ENCODE measurements around the gene CFAP119.

The CFAP119 gene

DNA sequence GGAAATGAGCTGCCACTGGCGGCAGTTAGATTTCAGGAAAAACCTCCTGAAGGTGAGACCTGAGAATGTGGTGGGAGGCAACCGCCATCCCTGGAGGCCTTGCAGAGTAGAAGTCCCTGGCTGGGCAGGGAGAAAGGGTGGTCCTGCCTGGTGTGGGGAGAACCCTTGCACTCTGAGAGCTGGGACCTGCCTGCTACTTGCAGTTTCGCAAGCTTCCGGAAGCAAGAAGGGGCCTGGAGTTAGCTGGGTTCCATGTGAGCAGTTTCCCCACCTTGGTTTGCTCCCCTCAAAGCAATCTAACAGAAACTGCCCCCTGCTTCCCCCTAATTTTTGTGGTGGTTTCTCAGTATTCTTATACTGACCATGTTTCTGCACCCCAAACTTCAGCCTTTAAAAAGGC, 18.7 kb upstream of the CFAP119 start:
- DNase-seq, result no peak

DNA sequence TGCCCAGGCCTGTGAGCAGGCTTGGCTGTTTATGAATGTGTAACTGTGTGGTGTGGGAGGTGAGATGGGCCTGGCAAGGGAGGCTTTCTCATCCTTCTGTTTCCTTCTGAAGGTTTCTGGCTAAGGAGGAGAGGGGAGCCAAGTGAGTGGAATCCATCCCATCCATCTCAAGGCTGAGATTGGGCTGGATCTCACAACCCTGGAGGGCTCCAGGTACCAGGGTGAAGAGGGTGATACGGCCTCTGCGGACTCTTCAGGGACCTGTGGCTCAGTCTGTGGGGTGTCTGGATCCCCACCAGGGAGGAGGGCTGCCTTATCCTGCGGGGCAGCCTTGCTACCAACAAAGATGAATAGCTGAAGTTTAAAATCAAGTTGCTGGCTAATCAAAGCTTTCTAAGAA, 18.2 kb upstream of the CFAP119 start:
- DNase-seq, result no peak

DNA sequence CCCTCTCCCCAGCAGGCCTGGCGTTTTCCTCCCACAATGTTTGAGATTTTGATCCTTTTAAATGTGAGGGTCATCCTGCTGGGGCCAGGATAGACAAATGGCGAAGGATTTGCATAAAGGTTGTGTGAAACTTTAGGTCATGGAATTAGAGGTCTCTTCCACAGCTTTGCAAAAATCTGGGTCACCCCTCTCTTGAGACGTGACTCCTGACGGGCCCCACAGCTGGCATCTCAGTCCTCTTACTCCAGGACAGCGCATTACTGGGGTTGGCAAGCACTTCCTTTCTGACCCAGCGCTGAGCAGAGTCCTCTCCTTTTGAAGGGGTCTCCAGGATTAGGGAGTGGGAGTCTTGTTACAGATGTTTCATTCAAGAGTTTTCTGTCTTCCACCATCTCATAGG, 17.7 kb upstream of the CFAP119 start:
- no peak for DNase-seq

DNA sequence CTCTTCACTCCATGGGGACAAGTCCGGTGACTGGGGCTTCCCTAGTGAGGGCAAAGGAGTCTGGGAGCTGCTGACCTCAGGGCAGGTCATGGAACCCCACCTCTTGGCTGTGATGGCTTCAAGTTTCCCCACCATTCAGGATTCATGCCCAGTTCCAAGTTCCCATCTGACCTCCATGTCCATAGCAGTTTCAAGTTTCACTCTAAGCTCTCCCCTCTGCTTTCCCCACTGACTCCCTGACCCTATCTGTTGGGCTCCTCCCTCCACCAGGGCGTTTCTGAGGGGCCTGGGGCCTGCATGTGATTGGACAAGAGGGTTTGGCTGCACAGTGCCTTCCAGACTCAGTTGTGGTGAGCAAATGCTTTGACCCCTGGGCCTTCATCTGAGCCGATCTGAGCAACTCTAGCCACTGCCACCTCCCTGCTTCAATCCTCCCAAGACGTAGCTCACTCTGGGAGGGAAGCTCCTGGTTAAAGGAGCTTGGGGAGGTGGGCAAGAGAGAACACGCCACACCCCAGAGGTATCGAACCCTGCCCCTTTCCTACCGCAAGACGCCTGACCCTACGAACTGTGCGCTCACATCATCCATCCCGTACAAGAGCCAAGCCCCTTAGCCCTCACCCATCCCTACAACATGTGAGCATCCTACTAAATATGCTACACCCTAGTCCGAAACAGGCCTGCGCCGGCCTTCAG, 16.8 kb upstream of the CFAP119 start:
- no peak for DNase-seq

DNA sequence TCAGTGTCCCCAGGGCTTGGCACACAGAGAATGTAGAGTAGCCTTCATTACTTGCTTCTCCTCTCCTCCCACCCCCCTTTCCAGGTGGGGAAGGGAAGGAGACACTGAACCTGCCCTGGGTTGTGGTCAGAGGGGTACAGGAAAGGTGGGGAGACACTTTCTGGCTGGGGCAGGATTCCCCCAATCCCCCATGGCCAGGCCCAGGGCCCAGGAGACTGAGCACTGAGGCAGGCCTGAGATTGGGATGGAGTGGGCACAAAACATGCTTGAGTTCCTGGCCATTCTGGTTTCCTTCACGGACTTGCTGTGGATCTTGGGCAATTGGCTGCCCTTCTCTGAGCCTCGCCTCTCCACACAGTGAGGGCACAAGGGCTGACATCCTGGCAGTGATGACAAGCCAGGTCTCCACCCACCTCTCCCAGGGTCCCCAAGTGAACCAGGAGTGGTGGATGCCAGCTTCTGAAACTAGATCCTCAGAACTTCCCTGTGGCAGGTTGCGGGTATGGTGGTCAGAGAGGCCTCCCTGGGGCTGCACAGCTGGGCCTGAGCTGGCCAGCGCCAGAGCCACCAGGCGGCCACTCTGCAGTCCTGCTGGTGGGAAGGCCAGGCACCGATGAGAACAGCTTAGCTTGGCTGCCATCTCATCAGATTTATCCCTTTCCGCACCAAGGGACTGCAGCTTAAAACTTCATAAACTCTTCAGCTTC, 15.9 kb upstream of the CFAP119 start:
- no peak for DNase-seq

DNA sequence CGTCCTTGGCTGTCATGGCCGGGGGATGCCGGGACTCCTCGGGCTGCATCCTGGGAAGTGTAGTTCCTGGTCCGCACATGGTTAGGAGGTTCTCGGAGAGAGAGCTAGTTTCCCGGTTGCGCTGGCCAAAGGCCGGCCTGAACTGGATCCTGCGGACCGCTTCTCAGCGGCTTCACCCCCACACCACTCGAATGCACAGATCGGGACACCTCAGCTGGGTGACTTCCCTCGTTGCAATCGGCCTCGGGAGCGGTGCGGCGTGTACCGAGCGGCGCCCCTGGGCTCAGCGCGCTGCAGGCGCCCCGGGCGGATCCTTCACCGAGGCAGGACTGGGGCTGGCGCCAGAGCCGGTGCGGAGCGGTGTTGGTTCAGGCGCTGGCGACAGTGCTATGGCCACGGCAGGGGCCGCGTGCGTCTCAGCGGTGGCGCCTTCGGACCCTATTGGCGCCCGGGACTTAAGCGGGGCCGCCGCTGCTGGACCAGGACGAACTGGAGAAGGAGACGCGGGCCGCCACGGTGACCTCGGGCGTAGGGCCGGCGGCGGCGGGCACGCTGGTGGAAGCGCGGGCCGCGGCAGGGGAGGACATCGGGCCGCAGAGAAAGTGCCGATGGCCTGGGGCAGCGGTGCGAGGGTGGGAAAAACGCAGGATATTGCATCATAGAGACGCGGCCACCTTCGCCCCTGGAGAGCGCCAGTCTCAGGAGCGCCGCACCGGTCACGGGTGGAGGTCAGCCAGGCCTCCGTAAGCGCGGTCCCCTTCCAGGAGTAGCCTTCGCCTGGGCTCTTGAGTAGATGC, 13.7 kb upstream of the CFAP119 start:
- peak; percentile 52 for DNase-seq

DNA sequence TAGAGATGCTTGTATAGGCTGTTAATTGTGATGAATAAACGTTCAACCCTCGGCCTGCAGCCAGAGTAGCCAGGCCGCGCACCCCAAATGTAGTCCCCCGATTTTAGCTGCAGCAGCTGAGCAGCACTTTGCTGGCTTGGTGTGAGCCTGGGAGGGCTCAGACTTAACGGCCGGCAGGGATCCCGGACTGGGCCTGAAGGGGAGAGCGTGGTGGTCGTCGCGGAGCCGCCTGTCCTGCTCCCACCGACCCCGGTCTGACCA, 13.2 kb upstream of the CFAP119 start:
- DNase-seq, result no peak

DNA sequence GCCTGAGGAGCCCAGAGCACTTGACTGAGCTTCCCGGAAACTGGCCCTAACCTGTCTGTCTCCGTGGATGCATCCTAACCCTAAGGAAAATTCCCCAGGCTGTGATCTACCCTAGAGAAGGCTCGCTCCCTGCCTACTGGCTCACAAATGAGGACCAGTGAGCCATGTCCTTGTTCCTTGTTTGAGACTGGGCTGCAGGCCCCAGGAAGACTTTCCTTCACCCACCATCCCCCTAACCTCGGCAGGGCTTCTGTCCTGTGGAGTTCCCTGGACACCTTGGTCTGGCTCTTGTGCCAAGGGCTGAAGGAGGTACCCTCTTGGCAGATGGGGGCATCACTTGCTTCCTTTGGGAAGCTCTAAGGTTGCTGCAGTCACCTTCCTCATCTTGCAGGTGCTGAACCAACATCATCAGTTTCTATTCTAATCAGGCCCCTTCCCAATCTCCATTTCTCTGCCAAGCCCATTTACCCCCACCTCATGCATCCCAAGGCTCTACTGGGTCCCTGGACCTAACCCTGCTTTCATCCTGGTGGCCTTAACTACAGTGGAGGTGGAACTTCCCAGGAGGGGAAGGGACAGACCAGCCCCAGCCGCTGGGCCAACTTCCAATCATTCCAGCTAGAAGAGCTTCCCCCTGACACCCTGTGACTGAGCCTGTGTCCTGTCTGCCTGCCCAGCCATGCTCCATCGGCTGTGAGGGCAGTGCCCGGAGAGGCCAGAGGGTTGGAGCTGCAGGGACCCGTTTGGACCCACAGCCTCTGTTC, 12.7 kb upstream of the CFAP119 start:
- DNase-seq, result no peak

DNA sequence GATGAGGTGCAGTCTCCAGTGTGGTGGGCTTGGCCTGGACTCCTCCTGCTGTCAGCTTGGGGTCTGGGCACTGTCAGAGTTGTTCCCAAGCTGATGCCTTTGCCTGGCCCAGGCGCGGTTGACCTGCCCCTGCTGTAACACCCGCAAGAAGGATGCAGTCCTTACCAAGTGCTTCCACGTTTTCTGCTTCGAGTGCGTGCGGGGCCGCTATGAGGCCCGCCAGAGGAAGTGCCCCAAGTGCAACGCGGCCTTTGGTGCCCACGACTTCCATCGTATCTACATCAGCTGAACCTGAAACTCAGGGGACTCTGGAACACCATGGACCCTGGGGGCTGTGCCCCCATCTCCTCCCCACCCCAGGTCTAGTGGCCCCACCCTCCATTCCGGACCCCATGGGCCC, 12.0 kb upstream of the CFAP119 start:
- no peak for DNase-seq

DNA sequence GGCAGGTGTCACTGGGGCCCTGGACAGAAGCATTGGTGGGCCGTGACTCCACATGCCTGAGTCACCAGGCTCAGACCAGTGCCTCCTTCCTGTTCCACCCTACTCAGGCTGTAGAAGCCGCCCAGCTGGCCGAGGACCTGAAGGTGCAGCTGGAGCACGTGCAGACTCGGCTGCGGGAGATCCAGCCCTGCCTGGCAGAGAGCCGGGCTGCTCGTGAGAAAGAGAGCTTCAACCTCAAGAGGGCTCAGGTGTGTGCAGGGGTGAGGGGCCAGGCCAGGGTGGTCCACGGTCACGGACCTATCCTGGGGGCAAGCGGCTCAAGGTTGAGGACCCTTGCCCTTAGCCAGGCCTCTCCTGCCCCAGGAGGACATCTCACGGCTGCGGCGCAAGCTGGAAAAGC, 9.9 kb upstream of the CFAP119 start:
- DNase-seq, result no peak

DNA sequence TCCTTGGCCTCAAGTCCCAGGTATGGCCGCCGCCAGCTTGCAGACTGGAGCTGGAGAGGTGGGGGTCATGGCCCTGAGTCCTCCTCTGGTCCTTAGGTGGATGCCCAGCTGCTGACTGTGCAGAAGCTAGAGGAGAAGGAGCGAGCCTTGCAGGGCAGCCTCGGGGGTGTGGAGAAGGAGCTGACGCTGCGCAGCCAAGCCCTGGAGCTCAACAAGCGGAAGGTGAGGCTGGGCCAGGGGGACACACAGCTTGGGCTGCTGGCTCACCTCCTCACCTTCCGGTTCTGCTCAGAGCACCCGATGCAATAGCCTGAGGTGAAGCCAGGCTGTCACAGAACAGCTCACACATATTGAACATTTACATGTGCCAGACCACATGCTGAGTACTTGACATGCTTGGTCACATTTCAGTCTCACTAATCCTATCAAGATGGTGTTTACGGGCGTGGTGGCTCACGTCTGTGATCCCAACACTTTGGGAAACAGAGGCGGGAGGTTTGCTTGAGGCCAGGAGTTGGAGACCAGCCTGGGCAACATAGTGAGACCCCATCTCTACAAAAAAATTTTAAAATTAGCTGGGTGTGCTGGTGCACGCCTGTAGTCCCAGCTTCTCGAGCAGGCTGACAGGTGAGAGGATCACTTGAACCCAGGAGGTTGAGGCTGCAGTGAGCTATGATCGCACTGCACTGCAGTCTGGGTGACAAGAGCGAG, 7.7 kb upstream of the CFAP119 start:
- no peak for DNase-seq

DNA sequence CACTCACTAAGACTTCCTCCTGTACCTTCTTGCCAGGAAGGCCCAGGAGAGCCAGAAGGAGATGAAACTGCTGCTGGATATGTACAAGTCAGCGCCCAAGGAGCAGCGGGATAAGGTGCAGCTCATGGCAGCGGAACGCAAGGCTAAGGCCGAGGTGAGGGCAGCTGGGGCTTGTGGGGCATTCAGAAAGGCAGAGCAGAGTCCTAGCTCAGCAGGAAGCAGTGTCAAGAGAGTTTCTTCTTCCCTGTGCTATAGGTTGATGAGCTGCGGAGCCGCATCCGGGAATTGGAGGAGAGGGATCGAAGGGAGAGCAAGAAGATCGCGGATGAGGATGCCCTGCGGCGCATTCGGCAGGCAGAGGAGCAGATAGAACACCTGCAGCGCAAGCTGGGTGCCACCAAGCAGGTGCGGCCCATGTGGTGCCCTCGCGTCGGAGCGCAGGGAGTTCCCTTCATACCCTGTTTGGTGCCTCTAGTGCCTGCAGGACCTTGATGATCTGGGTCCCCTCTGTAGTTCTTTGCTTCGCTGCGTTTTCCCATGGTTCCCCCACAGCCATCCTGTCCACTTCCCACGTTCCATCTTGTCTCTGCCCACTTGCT, 6.8 kb upstream of the CFAP119 start:
- DNase-seq, result no peak

DNA sequence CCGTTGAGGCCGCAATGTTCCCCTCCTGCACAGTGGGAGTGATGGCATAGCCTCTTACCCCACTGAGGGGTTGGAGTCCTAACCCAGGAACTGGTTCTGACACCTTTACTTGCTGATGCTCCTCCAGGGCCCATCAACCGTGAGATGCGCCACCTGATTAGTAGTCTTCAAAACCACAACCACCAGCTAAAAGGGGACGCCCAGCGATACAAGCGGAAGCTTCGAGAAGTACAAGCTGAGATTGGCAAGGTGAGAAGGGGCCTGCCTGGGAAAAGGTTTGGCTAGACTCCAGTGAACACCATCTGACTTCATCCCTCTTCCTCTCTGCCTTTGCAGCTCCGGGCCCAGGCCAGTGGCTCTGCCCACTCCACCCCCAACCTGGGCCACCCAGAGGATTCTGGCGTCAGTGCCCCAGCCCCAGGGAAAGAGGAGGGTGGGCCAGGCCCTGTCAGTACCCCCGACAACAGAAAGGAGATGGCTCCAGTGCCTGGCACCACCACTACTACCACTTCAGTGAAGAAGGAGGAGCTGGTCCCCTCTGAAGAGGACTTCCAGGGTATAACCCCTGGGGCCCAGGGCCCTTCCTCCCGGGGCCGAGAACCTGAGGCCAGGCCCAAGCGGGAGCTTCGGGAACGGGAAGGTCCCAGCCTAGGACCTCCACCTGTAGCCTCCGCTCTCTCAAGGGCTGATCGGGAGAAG, 6.1 kb upstream of the CFAP119 start:
- DNase-seq, result no peak

DNA sequence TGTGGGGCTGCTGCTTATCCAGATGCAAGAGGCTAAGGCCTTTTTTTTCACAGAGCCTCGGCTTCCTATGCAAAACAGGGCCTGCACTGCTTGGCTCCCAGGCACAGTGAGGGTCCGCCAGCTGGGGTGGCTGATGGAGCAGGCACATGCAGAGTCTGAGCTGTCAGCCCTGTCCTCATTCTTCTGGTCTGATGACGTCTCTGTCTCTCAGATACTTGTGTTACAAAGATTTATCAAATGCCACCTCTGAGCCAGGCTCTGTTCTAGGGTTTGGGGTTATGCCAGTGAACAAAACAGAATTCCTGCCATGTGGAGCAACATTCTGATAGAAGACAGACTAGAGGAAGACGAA, 5.0 kb upstream of the CFAP119 start:
- DNase-seq, result no peak

DNA sequence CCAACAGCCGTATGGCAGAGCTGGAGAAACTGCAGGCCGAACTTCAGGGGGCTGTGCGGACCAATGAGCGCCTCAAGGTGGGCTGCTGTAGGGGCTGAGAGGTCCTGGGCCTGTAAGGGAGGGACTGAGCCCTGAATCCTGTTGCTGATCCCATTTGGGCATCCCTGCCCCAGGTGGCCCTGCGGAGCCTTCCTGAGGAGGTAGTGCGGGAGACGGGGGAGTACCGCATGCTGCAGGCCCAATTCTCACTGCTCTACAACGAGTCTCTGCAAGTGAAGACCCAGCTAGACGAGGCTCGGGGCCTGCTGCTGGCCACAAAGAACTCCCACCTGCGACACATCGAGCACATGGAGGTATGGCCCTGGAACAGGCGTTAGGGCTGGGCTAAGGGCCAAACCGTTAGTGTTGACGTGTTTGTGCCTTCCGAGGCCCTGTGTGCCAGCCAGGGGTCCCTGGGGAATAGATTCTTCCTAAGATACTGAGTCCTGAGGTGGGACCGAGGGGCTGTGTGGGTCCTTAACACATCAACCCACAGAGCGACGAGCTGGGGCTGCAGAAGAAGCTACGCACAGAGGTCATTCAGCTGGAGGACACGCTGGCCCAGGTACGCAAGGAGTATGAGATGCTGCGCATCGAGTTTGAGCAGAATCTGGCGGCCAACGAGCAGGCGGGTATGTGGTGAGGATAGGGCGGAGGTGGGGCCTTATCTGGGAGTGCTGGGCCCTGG, 4.5 kb upstream of the CFAP119 start:
- no peak for DNase-seq

DNA sequence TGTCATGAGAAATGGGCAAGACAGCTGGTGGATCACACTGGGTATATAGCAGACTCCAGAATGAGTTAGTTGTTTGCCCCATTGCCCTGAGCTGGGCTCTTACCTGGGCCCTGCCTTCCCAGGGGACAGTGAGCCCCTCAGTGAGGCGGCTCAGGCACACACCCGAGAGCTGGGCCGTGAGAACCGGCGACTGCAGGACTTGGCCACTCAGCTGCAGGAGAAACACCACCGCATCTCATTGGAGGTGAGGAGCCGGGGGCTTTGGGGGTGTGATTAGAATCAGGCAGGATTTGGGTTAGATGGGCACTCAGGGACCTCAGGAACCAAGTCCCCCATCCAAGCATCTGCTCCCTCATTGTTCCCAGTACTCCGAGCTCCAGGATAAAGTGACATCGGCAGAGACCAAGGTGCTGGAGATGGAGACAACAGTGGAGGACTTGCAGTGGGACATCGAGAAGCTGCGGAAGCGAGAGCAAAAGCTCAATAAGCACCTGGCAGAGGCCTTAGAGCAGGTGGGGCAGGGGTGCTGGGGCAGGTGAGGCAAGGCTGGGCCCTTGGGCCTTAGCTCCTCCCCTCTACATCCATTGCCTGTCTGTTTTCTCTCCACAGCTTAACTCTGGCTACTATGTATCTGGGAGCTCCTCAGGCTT, 3.1 kb upstream of the CFAP119 start:
- DNase-seq, result no peak

DNA sequence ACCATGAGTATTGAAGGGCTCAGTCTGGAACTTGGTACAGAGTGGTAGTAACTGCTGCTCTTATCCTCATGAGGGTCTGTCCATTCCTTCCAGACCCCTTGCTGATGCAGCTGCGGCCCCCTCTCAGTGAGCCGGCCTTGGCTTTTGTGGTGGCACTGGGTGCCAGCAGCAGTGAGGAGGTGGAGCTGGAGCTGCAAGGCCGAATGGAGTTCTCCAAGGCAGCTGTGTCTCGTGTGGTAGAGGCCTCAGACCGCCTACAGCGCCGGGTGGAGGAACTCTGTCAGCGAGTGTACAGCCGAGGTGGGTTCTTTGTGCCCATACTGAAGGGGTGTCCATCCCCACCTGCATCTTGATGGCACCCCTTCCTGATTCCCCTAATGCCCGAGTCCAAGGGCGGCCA, 2.2 kb upstream of the CFAP119 start:
- DNase-seq, result no peak

DNA sequence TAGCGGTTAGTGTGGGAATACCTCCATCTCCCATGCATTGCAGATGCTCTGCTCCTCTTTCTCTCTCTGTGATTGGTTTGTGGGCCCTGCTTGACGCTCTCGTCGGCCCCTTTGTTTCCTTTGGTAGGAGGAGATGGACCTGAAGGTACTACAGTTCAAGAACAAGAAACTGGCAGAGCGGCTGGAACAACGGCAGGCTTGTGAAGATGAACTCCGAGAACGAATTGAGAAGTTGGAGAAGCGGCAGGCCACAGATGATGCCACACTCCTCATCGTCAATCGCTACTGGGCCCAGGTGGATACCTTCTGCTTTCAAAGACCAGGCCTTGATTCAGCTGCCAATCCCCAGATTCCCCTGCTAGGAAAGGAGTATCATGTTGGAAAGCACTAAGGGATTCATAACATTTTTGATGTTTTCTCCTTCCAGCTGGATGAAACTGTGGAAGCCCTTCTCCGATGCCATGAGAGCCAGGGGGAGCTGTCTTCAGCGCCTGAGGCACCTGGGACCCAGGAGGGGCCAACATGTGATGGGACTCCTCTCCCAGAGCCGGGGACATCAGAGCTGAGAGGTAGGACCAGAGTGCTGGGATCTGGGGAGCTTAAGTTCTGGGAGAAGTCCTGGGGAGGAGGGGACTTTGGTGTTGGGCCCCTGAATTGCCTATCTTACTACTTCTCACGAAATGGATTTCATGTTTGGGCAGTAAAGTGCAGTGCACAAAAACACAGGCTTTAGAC, 1.3 kb upstream of the CFAP119 start:
- no peak for DNase-seq

DNA sequence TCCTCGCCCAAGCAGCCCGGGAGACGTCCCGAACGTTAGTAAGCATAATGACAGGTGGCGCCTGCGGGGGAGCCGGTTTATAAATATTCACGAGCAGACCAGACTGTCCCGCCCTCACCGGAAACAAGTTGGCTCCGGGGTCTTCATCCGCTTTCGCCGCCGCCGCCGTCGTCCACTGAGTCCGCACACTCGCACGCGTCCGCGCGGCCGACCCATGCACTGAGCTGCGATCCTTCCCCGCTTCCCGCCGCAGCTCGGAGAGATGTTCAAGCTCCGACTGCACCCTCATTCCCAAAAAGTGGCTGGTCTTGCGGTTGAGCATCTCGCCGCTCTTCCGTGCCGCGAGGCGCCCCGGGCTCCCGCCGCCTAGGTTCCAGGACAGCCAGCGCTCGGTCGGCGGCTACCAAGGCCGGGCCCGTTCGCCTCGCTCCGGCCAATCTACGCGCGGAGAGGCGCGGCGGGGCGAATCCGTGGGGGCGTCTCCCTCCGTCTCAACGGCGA, 385 bp downstream of the CFAP119 start:
- DNase-seq, result peak; percentile 28
